Fibroblast of lung (primary cell): ENCODE data around the gene WNT3A.

ENCODE experiments used
- EZH2 ChIP-seq: IDR thresholded peaks from 2 replicates; pipeline ENCODE4 v1.5.1; 2012; ENCODE audit warnings: low read length, control low read depth, mild to moderate bottlenecking; ENCODE audit errors: missing control alignments
- TF ChIP-seq, protein P1 (sequence below), 2 donors: IDR thresholded peaks in 1 of 2; conservative IDR thresholded peaks in 1 of 2; 1 replicate in 1 of 2; 2 replicates in 1 of 2; pipeline ENCODE4 v1.5.1; 2011 to 2012; ENCODE audit warnings: low read length in 2 of 2, control low read depth in 1 of 2, inconsistent platforms in 1 of 2, low read depth in 1 of 2, mild to moderate bottlenecking in 1 of 2

DNA sequence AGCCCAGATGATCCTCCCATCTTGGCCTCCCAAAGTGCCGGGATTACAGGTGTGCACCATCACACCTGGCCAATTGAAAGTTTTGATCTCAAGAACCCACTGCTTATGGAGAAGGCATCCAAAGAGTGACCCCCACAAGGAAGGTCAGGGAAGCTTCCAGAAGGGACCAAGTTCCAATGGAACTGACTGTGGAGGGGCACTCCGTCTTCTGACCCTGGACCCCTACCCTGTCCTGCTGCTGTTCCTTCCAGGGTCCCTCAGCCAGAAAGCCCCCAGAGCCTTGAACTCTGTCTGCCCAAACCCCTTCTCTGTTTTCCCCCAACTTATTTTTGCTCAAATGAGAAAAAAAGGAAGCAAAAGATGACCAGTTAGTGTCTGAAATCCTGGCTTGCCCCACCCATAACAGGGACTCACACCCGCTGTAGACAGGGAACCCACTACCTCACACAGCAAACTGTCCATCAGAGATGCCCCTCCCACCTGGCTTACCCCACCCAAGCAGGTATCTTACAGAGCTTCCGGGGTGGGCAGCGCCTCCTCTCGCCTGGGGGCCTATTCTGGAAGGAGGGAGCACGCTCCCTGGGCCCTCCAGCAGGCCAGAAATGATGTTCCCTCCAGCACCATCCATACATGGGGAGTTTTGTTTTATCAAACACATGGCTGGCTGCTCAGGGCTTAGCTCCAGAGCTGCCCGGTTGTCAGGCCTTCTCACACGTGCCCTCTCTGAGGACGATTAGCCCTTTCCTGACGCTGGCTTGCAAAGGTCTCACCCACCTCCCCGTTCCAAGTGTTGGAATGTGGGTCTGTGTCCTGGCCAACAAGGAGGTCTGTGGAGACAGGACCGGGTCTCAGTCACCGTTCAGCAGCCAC is 3.1 kb upstream of the WNT3A start:
- TF ChIP-seq, protein P1, sequence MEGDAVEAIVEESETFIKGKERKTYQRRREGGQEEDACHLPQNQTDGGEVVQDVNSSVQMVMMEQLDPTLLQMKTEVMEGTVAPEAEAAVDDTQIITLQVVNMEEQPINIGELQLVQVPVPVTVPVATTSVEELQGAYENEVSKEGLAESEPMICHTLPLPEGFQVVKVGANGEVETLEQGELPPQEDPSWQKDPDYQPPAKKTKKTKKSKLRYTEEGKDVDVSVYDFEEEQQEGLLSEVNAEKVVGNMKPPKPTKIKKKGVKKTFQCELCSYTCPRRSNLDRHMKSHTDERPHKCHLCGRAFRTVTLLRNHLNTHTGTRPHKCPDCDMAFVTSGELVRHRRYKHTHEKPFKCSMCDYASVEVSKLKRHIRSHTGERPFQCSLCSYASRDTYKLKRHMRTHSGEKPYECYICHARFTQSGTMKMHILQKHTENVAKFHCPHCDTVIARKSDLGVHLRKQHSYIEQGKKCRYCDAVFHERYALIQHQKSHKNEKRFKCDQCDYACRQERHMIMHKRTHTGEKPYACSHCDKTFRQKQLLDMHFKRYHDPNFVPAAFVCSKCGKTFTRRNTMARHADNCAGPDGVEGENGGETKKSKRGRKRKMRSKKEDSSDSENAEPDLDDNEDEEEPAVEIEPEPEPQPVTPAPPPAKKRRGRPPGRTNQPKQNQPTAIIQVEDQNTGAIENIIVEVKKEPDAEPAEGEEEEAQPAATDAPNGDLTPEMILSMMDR (conservative IDR thresholded peaks at IDR 0.05 in 1 of 2, IDR thresholded peaks at IDR 0.05 in 1 of 2; ENCODE audit: low read depth in 1 of 2, low read length in 2 of 2) = no peak
- no peak for TF ChIP-seq EZH2
